Activated T-cell treated with anti-CD3 and anti-CD28 coated beads, Interleukin-2, amount 50 U/mL, for 4 hours (primary cell): ENCODE results near the gene LDLRAD2. TPM values are rescaled to one million over a fixed set of nuclear protein-coding genes. Genes with fewer than 3 reads are reported as not detected.

Source experiments
- ATAC-seq, 2 donors: fragments of 200-7000 bp; cut with Tn5 transposase; one replicate each; pipeline ENCODE4 v1.10.0; 2021
- DNase-seq: peaks from one replicate; pipeline ENCODE4 v3.0.0-alpha.2; 2020
- H3K27me3 Mint-ChIP-seq: one replicate; pipeline ENCODE4 v1.8.0; 2021; ENCODE audit warnings: low read depth, mixed read lengths
- H3K36me3 Mint-ChIP-seq: one replicate; pipeline ENCODE4 v1.8.0; 2022; ENCODE audit warnings: mixed read lengths; ENCODE audit not compliant: insufficient read depth
- H3K4me1 Mint-ChIP-seq: one replicate; pipeline ENCODE4 v1.8.0; 2021; ENCODE audit warnings: low read depth, mixed read lengths
- H3K4me3 Mint-ChIP-seq: one replicate; pipeline ENCODE4 v1.8.0; 2021; ENCODE audit warnings: mild to moderate bottlenecking, moderate library complexity, mixed read lengths
- H3K9me3 Mint-ChIP-seq: one replicate; pipeline ENCODE4 v1.8.0; 2021; ENCODE audit warnings: mixed read lengths
- total RNA-seq, 3 donors: library from RNA; stranded (reverse); gene quantifications; one replicate each; pipeline ENCODE4 v1.2.1, GENCODE V29; 2021

Gene LDLRAD2
- total RNA-seq, 3 donors from 2014 or later, result 0.05 TPM; not detected in 2

DNA sequence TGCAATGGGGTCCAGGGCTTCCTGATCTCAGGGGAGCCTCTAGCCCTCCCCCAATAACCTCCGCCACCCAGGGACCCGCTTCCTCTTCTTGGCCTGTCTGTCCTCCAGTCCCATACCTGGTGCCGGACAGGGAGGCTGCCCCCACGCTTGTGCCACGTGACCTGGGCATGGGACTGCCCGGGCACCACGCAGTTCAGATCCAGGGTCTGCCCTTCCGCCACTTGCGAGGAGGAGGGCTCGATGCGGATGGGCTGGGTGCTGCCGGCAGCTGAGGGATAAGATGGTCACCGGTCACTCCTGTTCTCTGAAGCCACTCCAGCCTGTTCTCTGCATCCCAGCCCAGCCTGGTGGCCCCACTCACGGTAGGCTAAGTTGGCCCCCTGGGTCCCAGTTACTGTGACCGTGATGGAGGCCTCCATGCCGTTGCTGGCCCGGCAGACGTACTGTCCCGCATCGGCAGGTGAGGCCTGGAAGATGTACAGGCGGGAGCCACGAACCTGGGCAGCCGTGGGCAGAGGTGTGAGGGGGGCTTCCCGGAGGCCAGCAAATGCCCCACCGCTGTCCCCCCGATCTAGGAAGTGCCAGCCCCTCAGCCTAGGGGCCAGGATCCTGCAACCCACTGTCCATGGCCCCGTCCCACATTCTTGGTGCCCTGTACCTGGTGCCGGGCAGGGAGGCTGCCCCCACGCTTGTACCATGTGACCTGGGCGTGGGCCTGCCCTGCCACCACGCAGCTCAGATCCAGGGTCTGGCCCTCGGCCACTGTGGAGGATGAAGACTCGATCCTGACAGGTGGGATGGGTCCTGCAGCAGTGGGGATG is 39.6 kb downstream of the LDLRAD2 start:
- peaks cover 4% of the 10 kb centered on the region for H3K4me1 Mint-ChIP-seq
- H3K36me3 Mint-ChIP-seq, result no peaks in the 10 kb centered on the region
- H3K27me3 Mint-ChIP-seq, result no peaks in the 10 kb centered on the region
- no peak overlapping the region for H3K4me3 Mint-ChIP-seq
- H3K9me3 Mint-ChIP-seq, result no peaks in the 10 kb centered on the region
- DNase-seq (no peak), ATAC-seq (no peak)

GRCh38 chr1:21852282-21853130 is 40.4 kb downstream of the LDLRAD2 start:
- Mint-ChIP-seq H3K4me1 (peaks cover 4% of the 10 kb centered on the region), H3K36me3 (no peaks in the 10 kb centered on the region), H3K4me3 (no peak overlapping the region), H3K27me3 (no peaks in the 10 kb centered on the region), H3K9me3 (no peaks in the 10 kb centered on the region)
- ATAC-seq (no peak), DNase-seq (no peak)

- Mint-ChIP-seq H3K36me3 (no peaks in the 10 kb centered on the region), H3K9me3 (no peaks in the 10 kb centered on the region), H3K4me3 (no peak overlapping the region), H3K27me3 (no peaks in the 10 kb centered on the region), H3K4me1 (peaks cover 6% of the 10 kb centered on the region)
- DNase-seq (no peak), ATAC-seq (no peak)
These were observed 41.0 kb downstream of the LDLRAD2 start for GRCh38 chr1:21853131-21853427.

DNA sequence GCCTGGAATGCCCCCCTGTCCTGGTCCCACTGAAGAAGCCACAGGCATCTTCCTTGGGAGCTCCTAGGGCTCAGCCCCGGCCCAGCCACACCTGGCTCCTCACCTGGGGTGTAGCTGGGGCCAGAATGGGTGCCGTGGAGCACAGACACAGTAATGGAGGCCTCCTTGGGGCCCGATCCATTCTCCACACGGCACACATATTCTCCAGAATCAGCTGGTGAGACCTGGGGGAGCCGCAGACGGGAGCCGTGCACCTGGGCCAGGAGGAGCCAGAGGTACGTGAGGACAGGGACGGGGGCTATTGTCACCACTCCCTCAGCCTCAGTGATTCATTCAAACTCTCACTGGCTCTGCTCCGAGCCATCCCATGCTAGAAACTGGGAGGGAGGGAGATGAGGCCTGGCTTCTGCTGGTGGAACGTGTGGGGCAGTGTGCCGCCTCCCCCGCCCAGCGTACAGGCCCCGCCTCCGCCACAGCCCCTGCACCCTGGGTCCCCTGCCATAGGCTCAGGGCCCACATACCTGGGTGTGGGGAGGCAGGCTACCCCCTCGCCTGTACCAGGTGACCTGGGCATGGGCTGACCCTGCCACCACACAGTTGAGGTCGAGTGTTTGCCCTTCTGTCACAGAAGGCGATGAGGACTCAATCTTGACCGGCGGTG is 42.2 kb downstream of the LDLRAD2 start:
- Mint-ChIP-seq H3K9me3 (no peaks in the 10 kb centered on the region), H3K4me1 (peaks cover 6% of the 10 kb centered on the region), H3K36me3 (no peaks in the 10 kb centered on the region), H3K27me3 (no peaks in the 10 kb centered on the region), H3K4me3 (no peak overlapping the region)
- no peak for ATAC-seq
- no peak for DNase-seq

GRCh38 chr1:21854751-21855131 is 42.7 kb downstream of the LDLRAD2 start:
- H3K4me3 Mint-ChIP-seq, result no peak overlapping the region
- DNase-seq (no peak), ATAC-seq (no peak)
- H3K27me3 Mint-ChIP-seq, result no peaks in the 10 kb centered on the region
- no peaks in the 10 kb centered on the region for H3K9me3 Mint-ChIP-seq
- peaks cover 6% of the 10 kb centered on the region for H3K4me1 Mint-ChIP-seq
- H3K36me3 Mint-ChIP-seq, result no peaks in the 10 kb centered on the region

DNA sequence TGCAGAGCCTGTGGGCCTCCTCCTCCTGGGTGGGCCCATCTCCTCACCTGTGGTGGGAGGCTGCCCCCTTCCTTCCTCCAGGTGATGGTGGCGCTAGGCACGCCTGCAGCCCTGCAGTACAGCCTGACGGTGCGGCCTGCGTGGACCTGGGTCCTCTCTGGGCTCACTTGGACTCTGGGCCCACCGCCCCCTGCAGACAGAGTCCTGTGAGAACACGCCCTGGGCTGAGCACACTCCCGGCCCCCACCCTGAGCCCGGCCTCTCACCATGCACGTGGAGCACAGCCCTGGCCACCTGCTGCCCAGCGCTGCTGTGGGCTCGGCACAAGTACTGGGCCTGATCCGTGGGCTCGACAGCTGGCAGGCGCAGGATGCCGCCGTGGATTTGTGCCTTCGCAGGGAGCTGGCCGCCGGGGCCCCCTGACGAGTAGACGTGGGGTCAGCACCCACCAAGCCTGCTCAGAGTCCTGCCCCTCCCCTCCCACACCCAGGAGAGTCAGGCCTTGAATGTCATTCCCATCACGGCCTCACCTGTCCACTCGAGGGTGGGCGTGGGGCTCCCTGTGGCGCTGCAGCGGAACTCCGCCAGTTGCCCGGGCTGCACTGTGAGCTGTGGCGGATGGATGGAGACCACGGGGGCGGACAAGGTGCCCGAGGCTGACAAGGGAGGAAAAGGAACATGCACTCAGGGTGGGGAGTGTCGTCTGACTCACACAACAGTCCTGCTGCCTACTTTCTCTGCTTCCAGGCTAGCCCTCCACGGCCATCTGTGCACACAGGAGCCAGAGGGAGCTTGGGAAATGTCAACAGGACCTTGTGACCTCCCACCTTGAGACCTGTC is 43.4 kb downstream of the LDLRAD2 start:
- no peaks in the 10 kb centered on the region for H3K36me3 Mint-ChIP-seq
- H3K4me1 Mint-ChIP-seq, result peaks cover 6% of the 10 kb centered on the region
- no peak overlapping the region for H3K4me3 Mint-ChIP-seq
- no peaks in the 10 kb centered on the region for H3K27me3 Mint-ChIP-seq
- ATAC-seq (no peak), DNase-seq (no peak)
- no peaks in the 10 kb centered on the region for H3K9me3 Mint-ChIP-seq

DNA sequence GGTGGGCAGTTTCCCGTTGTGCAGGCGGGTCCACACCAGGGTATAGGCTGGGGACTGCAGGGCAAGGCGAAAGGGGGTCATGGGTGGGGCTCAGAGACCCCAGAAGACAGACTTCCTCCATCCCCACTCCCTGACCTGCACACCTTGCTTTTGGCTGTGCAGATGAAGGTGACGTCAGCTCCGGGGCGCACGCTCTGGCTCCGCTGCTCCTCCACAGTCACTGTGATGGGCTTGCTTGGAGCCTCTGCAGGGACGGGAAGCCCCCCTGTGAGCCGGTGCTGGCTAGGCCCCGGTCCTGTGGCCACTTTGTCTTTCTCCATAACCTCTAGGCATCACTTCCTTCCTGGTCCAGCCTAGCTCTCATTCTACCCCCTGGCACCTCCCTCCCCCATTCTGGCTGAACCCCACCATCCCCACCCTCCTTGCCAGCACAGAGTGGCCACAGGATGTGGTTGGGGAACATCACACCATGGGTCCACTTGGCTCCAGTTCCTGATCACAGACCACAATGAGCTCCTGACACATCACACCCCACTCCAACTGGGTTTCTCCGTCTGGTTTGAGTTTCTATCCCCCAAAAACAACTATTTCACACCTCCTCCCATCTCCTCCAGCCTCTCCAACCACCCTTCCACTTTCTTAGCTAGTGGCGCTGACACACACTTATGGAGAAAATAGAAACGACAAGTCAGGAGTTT is 45.2 kb downstream of the LDLRAD2 start:
- H3K27me3 Mint-ChIP-seq, result no peaks in the 10 kb centered on the region
- no peaks in the 10 kb centered on the region for H3K9me3 Mint-ChIP-seq
- peaks cover 2% of the 10 kb centered on the region for H3K4me1 Mint-ChIP-seq
- H3K4me3 Mint-ChIP-seq, result no peak overlapping the region
- H3K36me3 Mint-ChIP-seq, result no peaks in the 10 kb centered on the region
- DNase-seq (no peak), ATAC-seq (no peak)

DNA sequence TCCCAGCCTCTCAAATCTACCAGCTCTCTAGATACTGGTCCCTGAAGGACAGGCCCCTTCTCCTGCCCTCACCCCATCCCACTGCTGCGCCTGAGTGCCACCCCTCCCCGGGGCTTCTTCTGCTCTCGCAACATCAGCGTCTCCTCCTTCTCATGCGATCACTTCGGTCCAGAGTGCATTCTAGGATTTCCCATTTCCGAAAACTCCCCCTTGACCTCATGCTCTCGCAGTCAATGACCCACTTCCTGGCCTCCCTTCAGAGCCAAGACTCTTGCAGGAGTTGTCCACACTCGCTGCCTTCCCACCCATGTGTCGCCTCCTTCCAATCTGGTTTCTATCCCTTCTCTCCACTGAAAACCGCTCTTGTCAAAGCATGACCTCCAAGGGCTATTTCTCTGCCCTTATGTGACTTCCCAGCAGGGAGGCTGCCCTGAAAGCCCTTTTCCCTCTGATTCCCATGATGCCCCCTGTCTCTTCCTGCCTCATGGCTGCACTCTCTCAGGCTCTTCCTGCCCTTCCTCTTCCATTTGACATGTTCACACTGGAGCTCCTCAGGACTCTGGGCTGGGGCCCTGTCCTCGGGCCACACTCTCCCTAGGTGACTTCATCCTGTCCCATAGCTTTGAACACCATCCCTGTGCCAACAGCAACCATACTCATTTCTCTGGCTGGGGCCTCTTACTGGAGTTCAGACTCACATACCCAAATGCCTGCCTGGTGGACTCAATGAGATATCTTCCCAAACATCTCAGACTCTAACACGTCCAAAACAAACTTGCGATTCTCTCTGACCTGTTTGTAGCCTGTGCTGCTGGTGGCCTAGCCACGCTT is 46.0 kb downstream of the LDLRAD2 start:
- H3K4me1 Mint-ChIP-seq, result peaks cover 1% of the 10 kb centered on the region
- H3K27me3 Mint-ChIP-seq, result no peaks in the 10 kb centered on the region
- no peak overlapping the region for H3K4me3 Mint-ChIP-seq

GRCh38 chr1:21859669-21860179 is 47.7 kb downstream of the LDLRAD2 start:
- Mint-ChIP-seq H3K4me3 (no peak overlapping the region), H3K9me3 (no peaks in the 10 kb centered on the region), H3K36me3 (no peaks in the 10 kb centered on the region), H3K27me3 (no peaks in the 10 kb centered on the region), H3K4me1 (peaks cover 1% of the 10 kb centered on the region)
- no peak for ATAC-seq
- DNase-seq, result no peak

More for the DNA sequence above, 46.0 kb downstream of the LDLRAD2 start:
- no peaks in the 10 kb centered on the region for H3K9me3 Mint-ChIP-seq
- no peaks in the 10 kb centered on the region for H3K36me3 Mint-ChIP-seq
- DNase-seq (no peak), ATAC-seq (no peak)

GRCh38 chr1:21860971-21861370 is 48.9 kb downstream of the LDLRAD2 start:
- DNase-seq, result no peak
- H3K27me3 Mint-ChIP-seq, result no peaks in the 10 kb centered on the region
- no peaks in the 10 kb centered on the region for H3K36me3 Mint-ChIP-seq
- no peaks in the 10 kb centered on the region for H3K9me3 Mint-ChIP-seq
- H3K4me1 Mint-ChIP-seq, result peaks cover 1% of the 10 kb centered on the region
- no peak for ATAC-seq
- H3K4me3 Mint-ChIP-seq, result no peak overlapping the region

DNA sequence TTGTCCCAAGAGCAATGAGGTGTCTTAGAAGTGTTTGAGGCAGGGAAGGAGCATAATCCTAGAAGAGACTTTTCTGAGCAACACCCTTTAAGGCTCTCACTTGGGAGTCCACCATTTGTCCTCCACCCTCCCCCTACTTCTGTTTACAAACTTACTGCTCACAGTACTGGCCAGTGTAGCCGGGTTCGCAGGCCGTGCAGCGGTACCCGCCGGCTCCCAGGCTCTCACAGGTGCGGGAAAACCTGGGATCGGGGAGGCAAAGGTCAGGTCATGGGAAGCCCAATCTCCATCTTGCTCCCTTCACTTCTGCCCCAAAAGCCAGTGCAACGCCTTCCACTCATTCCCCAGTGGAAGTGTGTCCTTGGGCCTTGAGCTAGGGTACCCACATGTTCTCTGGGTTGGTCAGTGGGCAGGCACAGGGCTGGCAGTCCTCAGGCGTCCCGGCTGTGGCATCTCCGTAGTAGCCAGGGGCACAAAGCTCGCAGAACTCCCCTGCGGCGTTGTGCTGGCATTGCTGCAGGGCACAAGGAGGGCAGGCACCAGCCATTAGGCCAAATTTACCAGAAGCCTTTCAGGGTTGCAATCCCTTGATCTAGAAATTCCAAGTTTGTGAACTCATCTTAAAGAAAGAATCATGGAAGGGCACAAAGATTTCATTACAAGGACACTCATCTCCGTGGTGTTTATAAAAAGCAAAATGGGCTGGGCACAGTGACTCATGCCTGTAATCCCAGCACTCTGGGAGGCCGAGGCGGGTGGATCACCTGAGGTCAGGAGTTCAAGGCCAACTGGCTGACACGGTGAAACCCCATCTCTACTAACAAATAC is 49.8 kb downstream of the LDLRAD2 start:
- no peaks in the 10 kb centered on the region for H3K36me3 Mint-ChIP-seq
- ATAC-seq (no peak), DNase-seq (no peak)
- H3K27me3 Mint-ChIP-seq, result no peaks in the 10 kb centered on the region
- H3K9me3 Mint-ChIP-seq, result no peaks in the 10 kb centered on the region
- H3K4me1 Mint-ChIP-seq, result peaks cover 1% of the 10 kb centered on the region
- H3K4me3 Mint-ChIP-seq, result no peak overlapping the region

- H3K36me3 Mint-ChIP-seq, result no peaks in the 10 kb centered on the region
- no peak overlapping the region for H3K4me3 Mint-ChIP-seq
- H3K9me3 Mint-ChIP-seq, result no peaks in the 10 kb centered on the region
- ATAC-seq (no peak), DNase-seq (no peak)
- H3K4me1 Mint-ChIP-seq, result no peaks in the 10 kb centered on the region
- H3K27me3 Mint-ChIP-seq, result no peaks in the 10 kb centered on the region
These were observed 51.9 kb downstream of the LDLRAD2 start for GRCh38 chr1:21863981-21864380.
